ENCODE data around the gene MICAL2. TPM values are rescaled to one million over a fixed set of nuclear protein-coding genes. Genes with fewer than 3 reads are reported as not detected.
A peak's percentile ranks its signal among the peaks of the same experiment; 100 is the strongest.

The MICAL2 gene
- total RNA-seq, 1 donor from 2014 or later: 372 TPM

DNA sequence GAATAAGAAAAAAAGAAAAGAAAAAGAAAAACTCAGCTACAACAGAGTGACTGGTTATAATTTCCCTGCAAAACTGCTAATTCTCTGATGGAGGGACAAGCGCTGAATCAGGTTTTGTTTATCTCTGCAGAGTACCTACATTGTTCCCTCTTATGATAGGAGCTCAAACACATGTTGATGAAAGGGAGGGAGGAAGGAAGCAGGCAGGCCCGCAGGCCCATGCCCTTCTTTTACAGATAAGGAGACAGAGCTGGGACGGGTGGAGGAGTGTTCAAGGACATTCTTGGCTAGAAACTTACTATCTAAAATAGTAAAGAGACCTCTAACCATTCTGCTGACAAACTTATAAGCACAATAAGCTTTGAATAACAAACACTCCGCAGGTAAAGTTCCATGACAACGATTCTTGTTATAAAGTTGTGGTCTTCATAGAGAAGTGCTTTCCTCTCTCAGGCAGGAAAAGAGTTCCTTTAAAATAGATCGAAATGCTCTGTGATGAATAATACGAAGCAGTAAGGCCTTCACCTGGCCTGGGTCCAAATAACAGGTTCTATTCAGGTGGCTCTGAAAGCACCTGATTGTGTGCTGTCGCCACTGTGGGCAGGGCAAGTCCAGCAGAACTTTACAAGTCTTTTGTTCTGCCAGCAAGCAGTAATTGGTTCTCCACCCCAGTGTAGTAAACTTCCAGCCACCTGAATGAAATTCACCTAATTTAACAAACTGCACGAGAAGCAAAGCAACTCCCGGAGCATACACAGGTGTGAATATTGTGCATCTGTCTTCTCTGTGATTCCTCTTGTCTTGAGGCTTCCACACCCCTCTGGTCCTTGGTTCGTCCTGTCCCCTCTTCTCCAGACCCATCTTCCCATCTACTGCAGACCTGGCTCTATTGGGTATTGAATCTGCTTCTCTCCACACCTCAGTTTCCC is 15.3 kb upstream of the MICAL2 start:
- H3K36me3 Mint-ChIP-seq (ENCODE audit: low read depth): no peaks in the 10 kb centered on the region
- H3K27me3 Mint-ChIP-seq (ENCODE audit: low read depth): no peaks in the 10 kb centered on the region
- DNase-seq (ENCODE audit: low spot score): no peak
- TF ChIP-seq, protein P1, sequence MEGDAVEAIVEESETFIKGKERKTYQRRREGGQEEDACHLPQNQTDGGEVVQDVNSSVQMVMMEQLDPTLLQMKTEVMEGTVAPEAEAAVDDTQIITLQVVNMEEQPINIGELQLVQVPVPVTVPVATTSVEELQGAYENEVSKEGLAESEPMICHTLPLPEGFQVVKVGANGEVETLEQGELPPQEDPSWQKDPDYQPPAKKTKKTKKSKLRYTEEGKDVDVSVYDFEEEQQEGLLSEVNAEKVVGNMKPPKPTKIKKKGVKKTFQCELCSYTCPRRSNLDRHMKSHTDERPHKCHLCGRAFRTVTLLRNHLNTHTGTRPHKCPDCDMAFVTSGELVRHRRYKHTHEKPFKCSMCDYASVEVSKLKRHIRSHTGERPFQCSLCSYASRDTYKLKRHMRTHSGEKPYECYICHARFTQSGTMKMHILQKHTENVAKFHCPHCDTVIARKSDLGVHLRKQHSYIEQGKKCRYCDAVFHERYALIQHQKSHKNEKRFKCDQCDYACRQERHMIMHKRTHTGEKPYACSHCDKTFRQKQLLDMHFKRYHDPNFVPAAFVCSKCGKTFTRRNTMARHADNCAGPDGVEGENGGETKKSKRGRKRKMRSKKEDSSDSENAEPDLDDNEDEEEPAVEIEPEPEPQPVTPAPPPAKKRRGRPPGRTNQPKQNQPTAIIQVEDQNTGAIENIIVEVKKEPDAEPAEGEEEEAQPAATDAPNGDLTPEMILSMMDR (IDR thresholded peaks at IDR 0.05): no peak
- no peak overlapping the region for H3K4me3 Mint-ChIP-seq (ENCODE audit: unreplicated experiment)
- no peaks in the 10 kb centered on the region for H3K9me3 Mint-ChIP-seq (ENCODE audit: low read depth)
- H3K27ac Mint-ChIP-seq (ENCODE audit: unreplicated experiment): no peak overlapping the region
- peaks cover 35% of the 10 kb centered on the region for H3K4me1 Mint-ChIP-seq (ENCODE audit: low read depth)

DNA sequence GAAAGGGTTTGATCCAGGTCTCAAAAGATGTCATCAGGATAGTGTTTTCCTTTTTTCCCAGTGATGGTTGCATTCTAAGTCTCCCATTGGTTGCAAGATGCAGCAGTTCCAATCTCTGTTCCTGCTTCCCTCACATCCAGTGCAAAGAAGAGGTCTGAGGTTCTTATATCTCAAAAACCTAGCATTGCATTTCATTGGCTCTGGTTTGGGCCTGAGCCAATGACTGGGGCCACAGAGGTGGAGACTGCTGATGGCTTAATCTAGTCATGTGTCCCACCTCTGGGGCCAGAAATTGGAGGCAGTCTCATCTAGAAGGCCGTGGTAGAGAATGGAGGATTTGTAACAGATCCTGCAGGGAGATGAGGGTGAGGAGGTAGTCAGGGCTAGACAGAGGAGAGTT is 13.2 kb upstream of the MICAL2 start:
- no peaks in the 10 kb centered on the region for H3K36me3 Mint-ChIP-seq (ENCODE audit: low read depth)

DNA sequence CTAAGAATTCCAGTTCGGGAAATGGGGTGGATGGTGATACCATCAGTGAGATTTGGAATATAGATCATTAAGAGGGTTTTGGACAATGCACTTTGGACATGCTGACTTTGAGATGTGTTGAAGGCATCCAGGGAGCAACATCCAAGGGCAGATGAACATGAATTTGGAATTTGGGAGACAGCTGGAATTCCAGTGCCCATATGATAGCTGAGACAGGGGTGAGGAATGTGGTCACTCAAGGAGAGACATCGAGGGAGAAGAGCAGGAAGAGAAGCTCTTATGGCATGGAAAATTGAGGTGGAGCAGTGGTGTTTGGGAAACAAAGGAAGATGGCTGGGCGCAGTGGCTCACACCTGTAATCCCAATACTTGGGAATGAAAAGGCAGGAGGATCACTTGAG is 11.8 kb upstream of the MICAL2 start:
- TF ChIP-seq, protein P1 (IDR thresholded peaks at IDR 0.05): no peak
- no peak for DNase-seq (ENCODE audit: low spot score)
- no peak overlapping the region for H3K27ac Mint-ChIP-seq (ENCODE audit: unreplicated experiment)
- H3K27me3 Mint-ChIP-seq (ENCODE audit: low read depth): no peaks in the 10 kb centered on the region
- H3K4me1 Mint-ChIP-seq (ENCODE audit: low read depth): peaks cover 21% of the 10 kb centered on the region
- H3K9me3 Mint-ChIP-seq (ENCODE audit: low read depth): no peaks in the 10 kb centered on the region
- H3K4me3 Mint-ChIP-seq (ENCODE audit: unreplicated experiment): no peak overlapping the region
- H3K36me3 Mint-ChIP-seq (ENCODE audit: low read depth): no peaks in the 10 kb centered on the region

More for the DNA sequence above, 13.2 kb upstream of the MICAL2 start:
- no peaks in the 10 kb centered on the region for H3K27me3 Mint-ChIP-seq (ENCODE audit: low read depth)
- no peaks in the 10 kb centered on the region for H3K9me3 Mint-ChIP-seq (ENCODE audit: low read depth)
- TF ChIP-seq, protein P1 (IDR thresholded peaks at IDR 0.05): no peak
- no peak for DNase-seq (ENCODE audit: low spot score)
- H3K27ac Mint-ChIP-seq (ENCODE audit: unreplicated experiment): no peak overlapping the region
- H3K4me1 Mint-ChIP-seq (ENCODE audit: low read depth): peaks cover 26% of the 10 kb centered on the region
- H3K4me3 Mint-ChIP-seq (ENCODE audit: unreplicated experiment): no peak overlapping the region

DNA sequence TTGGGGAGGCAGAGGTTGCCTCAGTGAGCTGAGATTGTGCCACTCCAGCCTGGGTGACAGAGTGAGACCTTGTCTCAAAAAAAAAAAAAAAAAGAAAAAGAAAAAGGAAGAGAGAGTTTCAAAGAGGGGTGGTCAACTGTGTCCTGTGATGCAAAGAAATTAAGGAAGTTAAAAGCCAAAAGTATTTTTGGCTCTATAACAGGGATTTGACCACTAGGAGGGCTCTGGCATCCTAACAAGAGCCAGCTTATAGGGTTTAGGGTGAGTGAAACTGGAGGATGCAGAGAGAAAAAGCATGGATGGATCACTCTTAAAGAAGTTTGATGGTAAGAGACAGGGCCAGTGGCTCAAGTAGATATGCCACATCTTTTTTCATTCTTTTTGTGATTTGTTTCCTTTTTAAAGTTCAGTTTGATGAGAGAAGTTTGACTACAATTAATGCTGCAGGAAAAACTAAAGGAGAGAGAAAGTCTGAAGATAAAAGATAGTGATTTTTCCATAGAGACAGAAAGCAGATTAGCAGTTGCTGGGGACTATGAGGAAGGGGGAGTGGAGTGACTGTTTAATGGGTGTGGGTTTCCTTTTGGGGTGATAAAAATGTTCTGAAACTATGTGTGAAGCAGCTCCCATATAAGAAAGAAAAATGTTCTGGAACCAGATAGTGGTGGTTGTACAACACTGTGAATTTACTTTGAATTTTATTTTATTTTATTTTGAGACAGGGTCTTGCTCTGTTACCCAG is 11.1 kb upstream of the MICAL2 start:
- Mint-ChIP-seq H3K27ac (ENCODE audit: unreplicated experiment) (no peak overlapping the region), H3K27me3 (ENCODE audit: low read depth) (no peaks in the 10 kb centered on the region), H3K9me3 (ENCODE audit: low read depth) (no peaks in the 10 kb centered on the region), H3K4me3 (ENCODE audit: unreplicated experiment) (no peak overlapping the region), H3K4me1 (ENCODE audit: low read depth) (peaks cover 28% of the 10 kb centered on the region), H3K36me3 (ENCODE audit: low read depth) (no peaks in the 10 kb centered on the region)
- TF ChIP-seq, protein P1 (IDR thresholded peaks at IDR 0.05): peak; percentile 59
- DNase-seq (ENCODE audit: low spot score): no peak

DNA sequence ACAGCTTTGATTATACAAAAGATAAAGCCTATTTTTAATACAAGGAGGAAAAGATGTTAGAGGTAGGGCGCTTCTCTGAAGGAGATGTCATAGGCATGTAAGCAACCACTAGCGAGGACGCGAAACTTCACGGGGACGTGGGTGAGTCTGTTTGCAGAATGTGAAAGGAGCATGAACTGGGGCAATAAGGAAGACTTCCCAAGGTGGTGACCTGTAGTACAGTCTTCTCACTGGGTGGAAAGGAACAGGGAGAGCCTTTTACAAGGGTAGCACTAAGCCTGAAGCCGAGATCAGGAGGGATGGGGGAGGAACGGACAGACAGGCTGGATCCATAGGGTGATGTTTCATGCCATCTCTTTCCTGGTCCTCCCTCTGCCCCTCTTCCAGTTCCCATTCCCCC is 10.0 kb upstream of the MICAL2 start:
- H3K9me3 Mint-ChIP-seq (ENCODE audit: low read depth): no peaks in the 10 kb centered on the region
- TF ChIP-seq, protein P1 (IDR thresholded peaks at IDR 0.05): no peak
- no peak for DNase-seq (ENCODE audit: low spot score)
- H3K27me3 Mint-ChIP-seq (ENCODE audit: low read depth): no peaks in the 10 kb centered on the region
- H3K4me3 Mint-ChIP-seq (ENCODE audit: unreplicated experiment): no peak overlapping the region
- H3K36me3 Mint-ChIP-seq (ENCODE audit: low read depth): no peaks in the 10 kb centered on the region
- H3K27ac Mint-ChIP-seq (ENCODE audit: unreplicated experiment): peak overlapping the region; percentile 24
- H3K4me1 Mint-ChIP-seq (ENCODE audit: low read depth): peaks cover 31% of the 10 kb centered on the region
